GM20431 (cell line): ENCODE results near the gene FBXW2.

Source experiments
- in situ Hi-C: fragments of 300-500 bp; cut with MseI, MboI; formaldehyde crosslinking; loops from one replicate; pipeline ENCODE4 v1.15.0; 2020; ENCODE audit warnings: low sequenced_read_pairs; ENCODE audit not compliant: unreplicated experiment

FBXW2 gene

DNA sequence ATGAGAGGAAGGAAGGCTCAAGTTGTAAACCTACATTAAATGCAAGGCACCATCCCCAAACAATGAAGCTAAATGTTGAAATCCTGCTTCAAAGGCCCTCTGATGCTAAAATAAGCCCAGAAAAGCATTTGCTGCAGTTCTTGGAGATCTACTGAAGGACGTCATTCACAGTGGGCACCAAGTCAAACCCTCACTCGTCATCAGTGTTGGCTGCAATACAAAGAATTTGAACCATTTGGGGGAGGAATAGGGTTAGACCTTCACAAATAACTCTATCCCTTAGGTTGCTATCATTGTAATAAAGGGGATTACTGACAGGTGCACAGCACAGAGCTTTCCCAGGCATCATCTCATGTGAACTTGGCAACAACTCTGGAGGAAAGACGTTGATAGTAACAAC lies 69.7 kb downstream of the FBXW2 start:
- in situ Hi-C loops, result no loop called here

DNA sequence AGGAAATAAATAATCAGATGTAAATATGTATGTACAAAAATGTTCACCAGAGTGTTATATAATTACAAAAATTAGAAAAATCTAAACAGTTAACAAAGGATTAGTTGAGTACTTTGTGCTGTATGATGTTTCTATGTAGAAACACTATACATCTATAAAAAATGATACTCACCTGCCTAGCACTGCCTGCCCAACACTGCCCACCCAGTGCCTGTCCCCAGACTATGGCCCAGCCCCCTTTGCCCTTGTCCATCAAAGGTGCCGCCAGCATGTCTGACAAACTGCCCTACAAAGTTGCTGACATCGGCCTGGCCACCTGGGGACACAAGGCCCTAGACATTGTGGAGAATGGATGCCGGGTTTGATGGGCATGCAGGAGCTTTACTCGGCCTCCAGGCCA lies 72.8 kb downstream of the FBXW2 start:
- in situ Hi-C loops, result no loop called here

DNA sequence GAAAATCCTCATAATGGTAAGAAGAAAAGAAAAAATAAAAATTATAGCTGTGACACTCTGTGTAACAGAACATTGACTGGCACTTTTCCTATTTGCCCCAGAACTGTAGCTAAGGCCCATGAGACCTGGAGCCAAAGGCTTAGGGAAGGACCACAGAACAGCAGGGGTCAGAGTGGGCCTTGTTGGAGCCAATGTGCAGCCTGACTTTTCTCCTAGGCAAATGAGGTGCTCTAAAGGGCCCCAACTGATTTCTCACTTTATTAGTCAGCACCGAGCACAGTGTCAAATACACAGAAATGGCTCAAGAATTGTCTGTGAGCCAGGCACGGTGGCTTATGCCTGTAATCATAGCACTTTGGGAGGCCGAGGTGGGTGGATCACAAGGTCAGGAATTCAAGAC lies 74.9 kb downstream of the FBXW2 start:
- in situ Hi-C loops, result no loop called here

DNA sequence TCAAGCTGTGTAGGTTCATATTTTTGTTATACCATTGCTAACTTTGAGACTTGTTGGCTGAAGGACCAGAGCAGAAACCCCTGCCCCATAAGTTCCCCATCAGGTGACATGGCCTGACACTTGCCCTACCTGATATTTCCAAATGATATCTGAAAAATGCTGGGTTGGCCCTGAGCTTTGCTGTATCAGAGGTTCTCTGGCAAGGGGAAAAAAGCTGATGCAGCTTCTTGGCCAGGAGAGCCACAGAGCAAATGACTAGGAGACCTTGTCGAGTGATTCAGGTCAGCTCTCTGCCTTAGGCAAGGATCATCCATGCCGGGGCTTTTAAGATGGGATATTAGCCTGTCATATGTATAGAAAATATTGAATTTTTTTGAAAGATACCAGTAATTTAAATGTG lies 76.0 kb downstream of the FBXW2 start:
- in situ Hi-C loops, result no loop called here

DNA sequence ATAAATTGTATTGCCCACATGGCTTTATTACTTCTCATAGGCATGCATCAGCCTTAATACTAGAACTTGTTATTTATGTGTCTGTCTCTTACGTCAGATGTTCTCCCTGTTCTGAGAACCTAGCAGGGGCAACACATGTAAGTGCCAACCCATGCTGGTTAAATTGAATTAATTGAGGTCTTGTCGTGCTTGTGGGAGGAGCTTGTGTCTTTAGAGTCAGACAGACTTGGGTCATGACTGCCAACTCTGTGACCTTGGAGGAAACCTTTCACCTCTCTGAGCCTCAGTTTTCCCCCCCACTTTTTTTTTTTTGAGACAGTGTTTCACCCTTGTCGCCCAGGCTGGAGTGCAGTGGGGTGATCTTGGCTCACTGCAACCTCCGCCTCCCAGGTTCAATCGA lies 76.7 kb downstream of the FBXW2 start:
- in situ Hi-C loops, result no loop called here

DNA sequence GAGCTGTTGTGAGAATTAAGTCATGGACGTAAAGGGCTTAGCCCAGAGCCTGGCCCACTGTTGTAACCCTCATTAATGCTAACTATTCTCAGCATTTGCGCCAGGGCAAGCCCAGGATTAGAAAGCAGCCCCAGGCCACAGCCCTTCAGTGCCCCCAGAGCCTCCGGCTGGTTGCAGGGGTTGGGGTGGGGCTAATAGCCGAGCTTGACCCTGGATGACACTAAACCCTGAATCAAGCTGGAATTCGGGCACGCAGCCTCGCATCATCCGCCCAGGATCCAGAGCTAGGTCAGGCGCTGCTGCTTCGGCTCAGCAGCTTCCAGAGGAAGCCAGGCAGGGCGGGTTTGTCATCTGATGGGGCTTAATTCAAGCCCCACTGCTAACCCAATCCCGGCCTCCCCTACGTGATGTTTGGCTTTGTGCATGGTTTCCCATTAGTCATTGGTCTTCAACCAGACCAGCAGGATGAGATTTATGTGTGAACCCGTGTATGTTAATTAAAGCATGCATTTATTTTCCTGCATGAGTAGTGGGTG lies 77.8 kb downstream of the FBXW2 start:
- in situ Hi-C loops, result no loop called here

DNA sequence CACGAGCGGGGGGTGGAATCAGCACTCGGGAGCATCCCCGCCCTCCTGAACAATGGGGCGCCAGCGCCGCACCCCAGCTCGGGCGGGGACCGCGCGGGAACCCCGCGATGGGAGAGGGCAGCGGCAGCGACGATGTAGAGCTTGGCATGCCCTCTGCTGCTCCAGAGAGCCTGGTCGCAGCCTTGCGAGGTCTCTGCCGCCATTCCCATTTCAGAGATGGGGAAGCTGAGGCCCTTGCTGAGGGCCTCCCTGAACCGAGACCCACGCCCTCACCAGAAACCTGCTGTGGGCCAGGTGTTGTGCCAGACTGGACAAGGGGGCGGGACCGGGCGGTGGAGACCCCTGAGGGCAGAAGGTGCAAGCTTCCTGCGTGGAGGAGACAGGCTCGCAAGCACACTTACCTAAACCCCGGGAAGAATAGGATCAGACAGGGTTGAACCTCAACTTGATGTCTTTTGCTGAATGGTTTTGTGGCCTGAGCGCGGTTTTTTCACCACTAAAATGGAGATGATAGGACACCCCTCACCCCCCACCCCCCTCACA lies 78.3 kb downstream of the FBXW2 start:
- in situ Hi-C loops, result no loop called here

DNA sequence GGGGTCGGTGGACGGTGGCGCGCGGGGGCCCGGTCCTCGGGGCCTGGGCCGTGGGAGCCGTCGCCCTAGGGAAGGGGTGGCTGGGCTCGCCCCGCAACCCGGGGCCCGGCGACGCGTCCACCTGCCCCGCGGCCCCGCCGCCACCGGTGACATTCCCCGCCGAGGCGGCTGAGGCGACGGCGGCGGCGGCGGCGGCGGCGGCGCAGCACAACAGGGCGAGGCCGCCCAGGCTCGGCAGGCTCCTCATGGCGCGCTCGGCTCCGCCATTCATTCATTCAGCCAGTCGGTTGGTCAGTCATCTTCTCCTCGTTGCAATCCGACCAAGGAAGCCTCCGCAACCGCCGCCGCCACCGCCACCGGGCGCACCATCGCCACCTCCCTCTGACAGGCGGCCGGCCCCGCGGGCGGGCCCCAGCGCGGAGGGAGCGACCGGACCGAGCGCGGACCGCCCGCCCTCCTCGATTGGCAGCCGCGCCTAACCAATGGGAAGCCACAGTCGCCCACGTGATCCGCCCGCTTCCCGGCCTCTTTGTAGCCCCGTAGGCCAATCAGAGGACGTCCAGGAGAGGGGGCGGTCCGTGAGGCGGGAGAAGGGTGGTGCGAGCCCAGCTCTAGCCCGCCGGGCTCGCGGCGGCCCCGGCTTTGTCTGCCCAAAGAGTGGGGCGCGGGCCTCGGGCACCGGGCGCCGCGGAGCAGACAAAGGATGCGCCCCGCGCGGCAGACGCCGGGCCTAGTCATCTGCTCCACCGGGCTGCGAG lies 78.9 kb downstream of the FBXW2 start, which contains the start of gene MEGF9:
TSS of gene MEGF9 (minus strand) at position 383 of the 758 bp plus-strand sequence. CDS start at position 271, 112 bp downstream.
- in situ Hi-C loops, result no loop called here

DNA sequence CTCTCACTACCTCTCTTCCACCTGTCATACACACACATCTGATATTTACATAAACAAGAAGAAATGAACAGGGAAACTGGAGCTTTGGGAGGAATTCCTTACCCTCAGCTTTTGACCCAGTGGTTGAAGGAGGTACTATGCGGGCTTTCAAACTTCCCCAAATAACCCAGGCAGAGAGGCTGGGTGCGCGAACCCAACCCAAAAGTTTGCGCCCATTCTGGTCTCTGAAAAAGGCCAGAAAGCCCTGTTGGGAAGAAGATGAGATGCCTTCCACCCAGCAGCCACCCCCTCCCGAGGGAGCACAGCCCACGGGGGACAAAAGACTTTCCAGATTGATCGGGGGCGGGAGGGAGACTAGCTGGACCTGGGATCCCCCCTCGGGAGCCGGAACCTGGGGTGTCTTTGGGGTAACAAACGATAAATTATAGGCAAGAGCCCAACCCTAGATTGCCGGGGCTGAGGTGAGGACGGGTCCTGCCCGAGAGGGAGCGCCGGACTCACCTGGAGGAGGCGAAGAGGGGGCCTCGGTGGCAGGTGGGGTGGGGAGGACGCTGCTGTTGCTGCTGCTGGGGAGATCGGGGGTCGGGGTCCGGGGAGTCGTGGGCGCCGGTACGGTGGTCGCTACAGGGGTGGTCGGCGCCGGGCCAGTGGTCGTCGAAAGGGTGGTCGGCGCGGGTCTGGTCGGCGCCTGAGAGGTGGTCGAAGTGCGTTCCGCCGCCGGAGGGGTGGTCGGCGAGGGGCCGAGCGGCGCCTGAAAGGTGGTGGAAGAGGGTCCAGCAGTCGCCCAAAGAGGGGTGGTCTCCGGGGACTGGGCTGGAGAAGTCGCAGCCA lies 79.7 kb downstream of the FBXW2 start:
- in situ Hi-C loops, result no loop called here

DNA sequence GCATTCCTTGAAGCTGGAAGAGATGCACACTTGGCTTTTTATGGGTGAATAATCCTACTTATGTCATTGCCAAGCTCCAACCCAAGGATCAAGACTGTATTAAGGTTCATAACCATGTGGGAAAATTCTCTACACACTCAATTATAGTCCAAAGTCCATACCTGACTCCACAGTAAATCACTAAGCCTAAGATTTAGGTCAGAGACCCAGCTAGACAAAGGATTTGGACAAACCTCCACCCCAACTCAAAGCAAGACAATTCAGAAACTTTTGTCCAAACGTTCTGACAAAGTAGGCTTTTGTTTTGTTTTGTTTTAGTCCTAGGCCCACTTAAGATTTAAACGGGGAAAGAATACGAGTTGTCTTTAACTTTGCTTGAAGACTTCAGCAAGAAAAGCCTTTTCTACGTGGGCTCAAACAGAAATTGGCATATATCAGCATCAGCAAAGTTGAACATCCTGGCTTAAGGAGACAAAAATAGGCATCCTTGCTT lies 80.6 kb downstream of the FBXW2 start:
- in situ Hi-C loops, result no loop called here

DNA sequence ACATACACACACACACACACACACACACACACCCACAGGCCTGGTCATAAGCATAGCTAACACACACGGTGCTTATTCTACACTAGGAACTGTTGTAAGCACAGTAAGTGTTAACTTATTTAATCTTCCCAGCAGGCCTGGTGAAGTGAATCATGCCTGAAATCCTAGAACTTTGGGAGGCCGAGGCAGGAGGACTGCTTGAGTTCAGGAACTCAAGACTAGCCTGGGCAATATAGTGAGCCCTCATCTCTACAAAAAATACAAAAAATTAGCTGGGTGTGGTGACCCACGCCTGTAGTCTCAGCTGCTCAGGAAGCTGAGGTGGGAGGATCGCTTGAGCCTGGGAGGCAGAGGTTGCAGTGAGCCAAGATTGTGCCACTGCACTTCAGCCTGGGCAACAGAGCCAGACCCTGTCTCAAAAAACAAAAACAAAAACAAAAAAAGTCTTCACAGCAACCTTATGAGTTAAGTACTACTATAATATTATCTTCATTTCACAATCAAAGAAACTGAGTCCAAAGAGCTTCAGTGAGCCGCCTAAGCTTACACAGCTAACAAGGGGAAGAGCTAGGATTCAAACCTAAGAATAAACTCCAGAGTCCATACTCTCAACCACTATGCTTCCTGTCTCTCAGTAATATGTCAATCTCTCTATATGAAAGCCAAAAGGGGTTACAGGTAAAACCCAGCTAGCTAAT lies 81.2 kb downstream of the FBXW2 start:
- in situ Hi-C loops, result no loop called here

DNA sequence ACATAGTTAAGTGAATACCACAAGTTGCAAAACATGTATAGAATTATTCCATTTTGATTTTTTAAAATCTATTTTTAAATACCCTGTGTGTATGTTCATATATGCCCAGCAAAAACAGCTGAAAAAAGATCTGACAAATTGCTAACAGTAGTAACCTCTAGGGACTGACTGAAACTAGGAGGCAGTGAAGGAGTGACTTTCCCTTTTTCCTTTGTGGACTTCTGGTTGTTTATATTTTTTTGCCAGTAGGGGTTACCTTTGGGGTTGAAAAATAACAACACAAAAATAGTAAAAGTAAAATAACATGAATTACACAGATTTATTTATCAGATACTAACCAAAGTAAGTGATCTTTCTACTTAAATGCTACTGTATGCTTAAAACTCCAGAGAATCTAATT lies 81.9 kb downstream of the FBXW2 start:
- in situ Hi-C loops, result no loop called here

DNA sequence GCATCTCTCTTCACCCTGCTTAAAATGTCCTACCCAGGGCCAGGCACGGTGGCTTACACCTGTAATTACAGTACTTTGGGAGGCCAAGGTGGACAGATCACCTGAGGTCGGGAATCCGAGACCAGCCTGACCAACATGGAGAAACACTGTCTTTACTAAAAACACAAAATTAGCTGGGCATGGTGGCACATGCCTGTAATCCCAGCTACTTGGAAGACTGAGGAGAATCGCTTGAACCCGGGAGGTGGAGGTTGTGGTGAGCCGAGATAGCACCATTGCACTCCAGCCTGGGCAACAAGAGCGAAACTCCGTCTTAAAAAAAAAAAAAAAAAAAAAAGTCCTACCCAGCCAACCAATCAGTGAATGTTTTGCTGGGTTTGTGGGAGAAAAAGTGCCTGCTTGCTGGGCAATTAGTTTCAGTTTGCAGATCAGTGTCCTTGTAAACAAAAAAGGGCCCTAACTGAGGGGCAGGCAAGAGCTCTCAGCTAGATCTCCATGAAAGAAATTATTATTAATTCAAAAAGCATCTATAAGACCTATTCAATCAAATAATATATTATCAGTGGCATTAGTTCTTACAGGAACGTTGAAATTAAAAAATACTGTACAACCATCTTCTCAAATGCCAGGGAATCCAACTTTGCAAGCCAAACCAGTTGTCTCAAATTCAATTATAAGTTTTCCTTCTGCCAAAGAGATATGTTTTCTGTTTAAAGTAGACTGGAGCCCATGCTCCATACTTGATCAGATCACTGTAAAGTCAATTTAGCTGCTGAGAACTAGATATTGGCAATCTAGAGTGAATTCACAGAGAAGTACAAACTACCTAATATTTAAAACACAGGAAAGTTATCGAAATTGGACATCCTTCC lies 82.9 kb downstream of the FBXW2 start:
- in situ Hi-C loops, result no loop called here

DNA sequence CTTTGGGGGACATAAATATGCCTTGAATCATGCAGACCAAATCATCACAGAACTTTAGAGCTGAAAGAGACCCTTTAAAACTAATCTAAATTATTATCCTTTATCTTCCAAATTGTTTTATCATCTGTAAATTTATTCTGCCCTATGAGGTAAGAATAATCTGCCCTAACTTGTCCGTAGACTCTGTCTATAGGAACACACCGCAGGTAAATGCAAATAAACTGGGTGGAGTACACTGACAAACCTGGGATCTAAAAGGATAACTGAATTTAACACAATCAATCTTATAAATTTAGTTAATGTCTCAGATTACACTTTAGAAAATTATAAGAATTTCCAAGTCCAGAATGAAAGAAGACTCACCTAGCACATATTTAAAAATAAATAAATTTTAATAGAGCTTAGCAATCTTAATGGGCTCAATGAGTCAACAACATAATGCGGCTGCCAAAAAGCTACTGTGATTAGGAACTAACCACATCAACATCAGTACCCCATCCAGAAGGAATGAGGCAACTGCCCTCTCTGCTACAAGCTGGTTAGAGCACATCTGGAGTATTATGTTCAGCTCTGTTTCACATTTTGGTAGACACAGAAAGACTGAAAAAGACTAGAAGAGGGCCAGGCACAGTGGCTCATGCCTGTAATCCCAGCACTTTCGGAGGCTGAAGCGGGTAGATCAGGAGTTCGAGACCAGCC lies 84.5 kb downstream of the FBXW2 start:
- in situ Hi-C loops, result no loop called here

DNA sequence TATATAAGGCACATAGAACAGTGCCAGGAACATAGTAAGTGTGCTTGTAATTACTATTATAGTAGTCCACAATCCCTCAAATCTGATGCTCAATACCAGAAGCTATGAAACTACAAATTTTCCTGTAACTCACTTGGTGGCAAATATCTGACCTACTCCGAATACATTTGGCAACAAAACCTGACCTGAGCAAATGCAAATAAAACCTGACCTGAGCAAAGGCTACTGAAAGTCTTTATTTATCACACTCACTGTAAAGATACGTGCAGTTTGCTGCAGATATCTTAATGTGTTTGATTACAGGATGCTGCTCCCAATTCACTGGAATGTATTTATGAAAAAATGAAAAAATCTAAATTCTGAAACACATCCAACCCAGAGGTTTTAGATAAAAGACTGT lies 86.0 kb downstream of the FBXW2 start:
- in situ Hi-C loops, result no loop called here
